HG03060 (cell line): ENCODE results near the gene TMTC1.
"Not testable (repeated sequence)": the region's sequence is repeated elsewhere in the genome, so short reads cannot be mapped to it uniquely, and the experiment has no call there.

Experiments used
- ATAC-seq: cut with Tn5 transposase; IDR thresholded peaks from one replicate; pipeline ENCODE4 v1.9.1; 2021; ENCODE audit warnings: low read depth, moderate number of reproducible peaks; ENCODE audit not compliant: unreplicated experiment

Gene TMTC1

DNA sequence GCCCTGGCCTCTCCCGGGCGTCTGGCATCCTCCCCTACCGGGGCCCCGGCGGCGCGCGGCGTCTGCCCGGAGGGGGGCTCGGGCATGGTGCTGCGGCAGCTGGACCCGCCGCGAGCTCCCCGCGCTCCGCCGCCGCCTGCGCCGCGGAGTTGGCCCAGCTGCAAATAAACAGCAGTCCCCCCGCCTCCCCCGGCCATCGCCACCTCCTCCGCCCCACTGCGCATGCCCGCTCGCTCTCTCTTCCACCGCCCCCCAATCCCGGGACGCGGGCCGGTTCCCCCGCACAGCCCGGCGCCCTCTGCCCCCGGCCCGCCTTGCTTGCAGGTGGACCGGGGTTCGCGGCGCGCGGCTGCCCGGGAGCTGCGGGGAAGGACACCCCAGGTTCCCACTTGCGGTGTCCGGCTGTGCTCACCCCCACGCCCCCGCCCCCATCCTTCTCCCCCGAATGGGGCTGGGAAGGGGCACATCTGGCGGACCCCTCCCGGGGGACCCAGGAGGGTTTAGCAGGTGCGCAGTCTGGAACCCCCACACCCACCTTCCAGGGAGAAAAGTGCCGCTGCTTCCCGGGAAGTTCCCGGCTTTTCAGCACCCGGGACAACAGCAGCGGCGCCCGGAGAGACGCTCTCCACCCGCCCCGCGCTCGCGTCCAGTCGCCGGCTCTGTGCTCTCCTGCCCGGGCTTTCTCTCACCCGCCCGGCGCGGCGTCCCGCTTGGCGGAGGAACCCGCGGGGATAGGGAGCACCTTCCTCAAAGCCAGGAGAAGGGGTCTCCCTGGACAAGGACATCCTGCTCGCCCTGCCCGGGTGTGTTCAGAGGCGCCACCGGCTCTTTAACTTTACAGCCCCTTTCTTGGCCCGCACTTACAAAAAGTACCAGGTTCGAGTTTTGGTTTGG lies at the start of gene TMTC1:
Gene TMTC1, minus strand, starts transcription at position 170 of the 894 bp plus-strand sequence. CDS start 191 bp downstream, outside the sequence.
- ATAC-seq = no peak

DNA sequence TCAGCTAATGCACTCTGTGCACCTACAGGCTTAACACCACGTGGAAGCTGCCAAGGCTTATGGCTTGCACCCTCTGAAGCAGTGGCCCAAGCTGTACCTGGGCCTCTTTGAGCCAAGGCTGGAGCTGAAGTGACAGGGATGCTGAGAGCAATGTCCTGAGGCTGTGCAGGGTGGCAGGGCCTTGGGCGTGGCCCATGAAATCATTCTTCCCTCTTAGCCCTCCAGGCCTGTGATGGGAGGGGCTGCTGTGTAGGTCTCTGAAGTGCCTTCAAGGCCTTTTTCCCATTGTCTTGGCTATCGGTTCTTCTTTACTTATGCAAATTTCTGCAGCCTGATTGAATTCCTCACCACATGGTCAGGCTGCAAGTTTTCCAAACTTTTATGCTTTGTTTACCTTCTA lies 47.4 kb upstream of the TMTC1 start:
- no peak for ATAC-seq

DNA sequence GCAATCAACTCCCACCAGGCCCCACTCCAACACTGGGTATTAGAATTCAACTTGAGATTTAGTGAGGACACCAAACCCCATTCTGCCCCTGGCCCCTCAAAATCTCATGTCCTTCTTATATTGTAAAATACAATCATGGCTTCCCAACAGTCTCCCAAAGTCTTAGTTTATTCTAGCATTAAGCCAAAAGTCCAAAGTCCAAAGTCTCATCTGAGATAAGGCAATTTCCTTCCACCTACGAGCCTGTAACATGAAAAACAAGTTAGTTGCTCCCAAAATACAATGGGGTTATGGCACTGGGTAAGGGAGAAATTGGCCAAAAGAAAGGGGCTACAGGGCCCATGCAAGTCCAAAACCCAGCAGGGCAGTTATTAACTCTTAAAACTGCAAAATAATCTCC lies 46.6 kb upstream of the TMTC1 start:
- no peak for ATAC-seq

DNA sequence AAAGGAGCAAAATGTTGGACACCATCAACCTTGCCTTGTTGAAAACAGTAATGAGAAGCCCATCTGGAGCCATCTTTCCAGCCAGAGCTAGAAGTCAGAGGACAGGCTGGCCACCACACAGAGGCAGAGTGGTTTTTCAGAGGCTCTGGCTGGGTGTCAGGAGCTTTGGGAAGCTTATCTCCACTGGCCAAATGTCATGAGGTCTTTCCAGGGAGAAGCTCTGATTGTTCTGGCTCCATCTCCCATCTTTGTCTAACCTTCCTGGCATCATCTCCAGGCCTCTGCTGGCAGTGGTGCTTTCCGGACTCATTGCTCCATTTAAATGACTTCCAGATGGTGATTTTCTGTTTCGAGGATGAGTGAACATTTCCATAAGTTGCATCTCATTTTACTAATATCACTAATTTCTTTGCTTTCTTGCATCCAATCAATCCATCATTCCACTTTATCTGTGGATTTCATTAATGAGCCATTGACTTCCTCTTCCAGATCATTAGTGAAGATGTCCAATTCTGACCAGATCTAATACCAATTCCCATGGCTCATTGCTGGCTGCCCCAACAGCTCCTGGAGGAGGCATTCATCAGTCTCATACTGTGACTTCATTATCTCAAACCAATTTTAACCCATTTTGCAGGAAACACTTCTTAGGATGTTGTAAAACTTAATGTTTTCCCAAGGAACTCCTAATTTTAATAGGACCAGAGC lies 35.3 kb upstream of the TMTC1 start:
- no peak for ATAC-seq

DNA sequence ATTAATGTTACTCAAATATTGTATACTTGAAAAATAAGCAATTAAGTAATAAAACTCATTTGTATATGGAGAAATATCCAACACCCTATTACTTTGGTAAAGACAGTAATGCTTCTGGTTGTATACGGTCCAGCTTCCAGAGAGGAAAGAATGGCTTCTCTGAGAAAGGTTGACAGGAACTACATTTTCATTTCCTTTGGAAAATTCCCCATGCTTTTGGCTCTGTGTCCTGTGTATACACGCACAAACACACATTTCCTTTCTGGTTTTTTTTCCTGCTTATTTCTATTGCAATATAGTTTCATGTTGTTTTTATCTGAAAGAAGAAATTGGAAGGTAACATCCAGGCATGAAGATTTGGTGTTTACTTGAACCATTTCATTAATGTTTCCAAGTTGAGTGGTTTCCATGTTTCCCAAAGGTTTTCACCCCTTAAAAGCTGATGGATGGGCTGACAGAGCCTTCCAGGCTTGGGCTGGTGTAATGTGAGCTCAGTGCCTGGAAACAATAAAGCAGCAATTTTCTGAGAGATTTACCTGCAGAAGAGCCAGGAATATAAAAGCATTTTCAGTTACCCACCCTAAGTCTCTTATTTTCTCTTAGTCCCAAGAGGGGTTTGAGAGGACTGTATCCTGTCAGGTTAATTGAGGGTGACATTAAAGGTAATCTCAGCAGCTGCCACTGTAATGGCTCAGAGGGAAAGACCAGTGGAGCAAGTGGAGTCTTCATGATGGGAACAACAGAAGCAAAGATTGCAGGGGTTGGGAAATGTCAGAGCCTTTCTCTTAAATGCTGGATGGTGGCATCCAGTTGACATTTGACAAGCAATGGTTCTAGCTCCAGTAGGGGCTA lies 33.4 kb upstream of the TMTC1 start:
- no peak for ATAC-seq

DNA sequence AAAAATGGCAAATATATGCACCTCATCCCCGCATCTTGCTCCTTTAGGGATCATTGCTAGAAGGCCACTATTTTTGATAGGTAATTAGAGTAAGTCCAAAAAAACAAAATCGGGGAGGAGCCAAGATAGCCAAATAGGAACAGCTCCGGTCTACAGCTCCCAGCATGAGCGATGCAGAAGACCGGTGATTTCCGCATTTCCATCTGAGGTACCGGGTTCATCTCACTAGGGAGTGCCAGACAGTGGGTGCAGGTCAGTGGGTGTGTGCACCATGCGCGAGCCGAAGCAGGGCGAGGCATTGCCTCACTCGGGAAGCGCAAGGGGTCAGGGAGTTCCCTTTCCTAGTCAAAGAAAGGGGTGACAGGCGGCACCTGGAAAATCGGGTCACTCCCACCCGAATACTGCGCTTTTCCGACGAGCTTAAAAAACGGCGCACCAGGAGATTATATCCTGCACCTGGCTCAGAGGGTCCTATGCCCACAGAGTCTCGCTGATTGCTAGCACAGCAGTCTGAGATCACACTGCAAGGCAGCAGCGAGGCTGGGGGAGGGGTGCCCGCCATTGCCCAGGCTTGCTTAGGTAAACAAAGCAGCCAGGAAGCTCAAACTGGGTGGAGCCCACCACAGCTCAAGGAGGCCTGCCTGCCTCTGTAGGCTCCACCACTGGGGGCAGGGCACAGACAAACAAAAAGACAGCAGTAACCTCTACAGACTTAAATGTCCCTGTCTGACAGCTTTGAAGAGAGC lies 26.0 kb upstream of the TMTC1 start:
- not testable (repeated sequence) for ATAC-seq

DNA sequence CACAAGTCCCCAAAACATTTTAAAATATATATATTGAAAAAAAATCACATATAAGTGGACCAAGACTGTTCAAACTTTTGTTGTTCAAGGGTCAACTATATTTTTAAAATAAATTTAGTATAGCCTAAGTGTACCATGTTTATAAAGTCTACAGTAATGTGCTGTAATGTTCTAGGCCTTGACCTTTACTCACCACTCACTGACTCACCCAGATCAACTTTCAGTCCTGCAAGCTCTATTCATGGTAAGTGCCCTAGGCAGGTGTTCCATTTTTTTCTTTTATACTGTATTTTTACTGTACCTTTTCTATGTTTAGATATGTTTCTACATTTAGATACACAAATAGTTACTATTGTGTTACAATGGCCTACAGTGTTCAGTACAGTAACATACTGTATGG lies 23.4 kb upstream of the TMTC1 start:
- ATAC-seq = no peak

DNA sequence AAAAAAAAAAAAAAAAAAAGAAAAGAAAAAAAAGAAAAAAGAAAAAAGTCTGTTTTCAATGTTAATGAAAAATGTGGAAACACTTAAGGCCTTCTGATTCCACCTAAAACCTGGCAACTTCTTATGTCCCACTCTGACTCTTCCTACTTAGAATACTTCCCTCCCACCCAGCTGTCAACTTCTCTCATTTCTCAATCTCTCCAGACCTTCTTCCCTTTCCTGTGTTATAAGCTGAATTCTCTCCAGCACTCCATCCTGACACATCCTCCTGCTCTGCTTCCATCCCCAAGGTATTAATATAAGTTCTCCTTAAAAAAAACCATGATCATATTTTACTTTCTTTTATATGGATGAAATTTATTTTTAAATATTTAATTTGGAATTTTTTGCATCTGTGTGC lies 20.3 kb upstream of the TMTC1 start:
- no peak for ATAC-seq

DNA sequence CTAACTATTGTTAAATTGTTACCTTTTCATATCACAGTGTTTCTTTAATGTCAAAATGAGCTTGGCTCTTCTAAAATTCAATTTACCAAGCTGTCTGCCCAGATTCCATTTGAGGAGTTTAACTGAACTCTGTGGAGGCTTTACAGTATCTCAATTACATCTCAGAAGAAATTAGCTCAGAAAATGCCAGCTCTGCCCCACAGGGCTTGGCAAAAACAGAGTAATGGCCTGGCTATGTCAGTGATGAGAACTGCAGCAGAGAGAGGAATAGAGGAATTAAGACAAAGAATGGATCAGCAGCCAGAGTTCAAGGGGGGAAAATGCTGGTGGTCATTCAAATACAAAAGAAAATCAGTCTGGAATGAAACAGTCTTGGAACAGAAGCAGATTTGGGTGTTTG lies 15.8 kb upstream of the TMTC1 start:
- ATAC-seq = no peak

DNA sequence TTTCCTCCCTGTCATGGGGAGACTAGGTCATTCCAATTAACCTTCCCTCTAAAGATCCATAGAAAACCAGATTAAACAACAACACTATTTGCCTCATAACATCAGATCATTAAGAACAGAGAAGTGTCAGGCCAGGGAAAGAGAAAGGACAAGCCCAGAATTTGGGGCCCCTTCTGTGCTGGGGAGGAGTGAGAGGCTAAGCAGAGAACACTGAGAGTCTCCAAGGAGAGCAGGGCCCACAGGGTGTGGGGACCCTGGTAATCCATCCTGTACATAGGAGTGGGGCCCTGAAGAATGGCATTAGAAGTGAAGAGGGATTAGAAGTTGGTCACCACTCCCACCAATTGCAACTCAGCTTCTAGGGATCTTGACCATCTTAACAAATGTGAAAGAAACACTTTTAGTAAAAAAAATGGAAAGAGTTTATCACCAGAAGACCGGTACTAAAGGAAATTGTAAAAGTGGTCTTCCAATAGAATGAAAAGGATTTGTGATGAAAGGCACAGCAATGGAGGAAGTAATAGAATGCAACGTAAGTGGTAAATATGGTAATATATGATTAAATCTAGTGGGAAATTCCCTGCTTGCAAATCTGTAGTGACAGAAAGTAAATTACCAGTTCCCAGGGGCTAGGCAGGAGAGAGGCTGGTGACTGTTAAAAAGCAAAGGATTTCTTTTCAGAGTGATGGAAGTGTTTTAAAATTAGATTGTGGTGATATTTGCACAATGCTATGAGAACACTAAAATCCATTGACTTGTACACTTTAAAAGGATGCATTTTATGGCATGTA lies 14.0 kb upstream of the TMTC1 start:
- no peak for ATAC-seq

DNA sequence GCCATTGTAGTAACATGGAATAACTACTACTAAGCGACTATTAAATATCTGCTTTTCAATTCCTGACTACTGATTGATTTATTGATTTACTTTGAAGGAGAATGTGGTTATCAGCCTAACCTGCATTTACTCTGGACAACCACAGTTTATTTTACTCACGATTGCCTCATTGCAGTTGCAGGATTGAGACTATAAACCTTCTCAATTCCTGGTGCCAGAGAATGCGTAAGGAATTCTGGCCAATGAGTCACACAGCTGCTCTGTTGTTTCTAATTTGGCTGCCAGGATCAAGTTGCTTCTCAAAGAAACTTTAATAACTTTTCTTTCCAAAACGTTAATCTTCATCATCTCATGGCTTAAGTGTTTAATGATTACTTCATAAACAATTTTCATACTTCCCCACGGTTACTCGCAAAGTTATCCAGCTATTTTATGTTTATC lies 13.1 kb upstream of the TMTC1 start:
- no peak for ATAC-seq

DNA sequence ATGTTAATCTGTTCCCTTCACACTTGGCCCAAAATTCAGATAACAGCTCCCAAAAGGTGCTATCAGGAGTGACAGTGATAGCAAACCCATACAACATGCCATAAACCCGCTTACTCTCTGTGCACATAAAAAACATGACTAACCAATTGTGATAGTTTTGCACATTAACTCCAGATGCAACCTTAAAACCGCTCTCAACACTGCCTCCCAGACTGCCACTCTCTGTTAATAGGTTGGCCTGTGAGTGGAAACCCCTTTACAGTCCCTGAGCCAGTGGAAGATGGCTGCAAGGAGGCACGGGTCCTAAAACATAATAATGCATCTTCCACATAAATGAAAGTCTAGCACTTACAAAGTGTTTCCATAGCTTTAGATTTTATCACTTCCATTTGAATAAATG lies 12.0 kb upstream of the TMTC1 start:
- no peak for ATAC-seq

DNA sequence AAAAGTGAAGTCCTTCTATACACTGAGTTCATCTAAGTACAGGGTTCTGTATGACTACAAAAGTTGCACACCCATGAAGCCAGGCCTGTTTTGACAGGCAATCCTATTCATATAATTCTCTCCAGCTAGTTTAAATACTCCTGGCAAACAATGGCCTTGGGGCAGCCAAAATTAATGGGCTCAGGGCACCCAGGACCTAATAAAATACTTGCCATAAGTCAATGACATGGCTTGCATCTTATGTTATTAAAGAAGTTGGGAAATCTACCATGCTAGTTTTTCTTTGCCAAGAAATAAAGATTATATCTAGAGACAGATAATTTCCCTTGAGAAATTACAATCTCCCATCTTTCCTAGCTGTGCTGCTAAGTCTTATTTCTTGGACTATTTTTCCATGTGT lies 11.1 kb upstream of the TMTC1 start:
- ATAC-seq = no peak

DNA sequence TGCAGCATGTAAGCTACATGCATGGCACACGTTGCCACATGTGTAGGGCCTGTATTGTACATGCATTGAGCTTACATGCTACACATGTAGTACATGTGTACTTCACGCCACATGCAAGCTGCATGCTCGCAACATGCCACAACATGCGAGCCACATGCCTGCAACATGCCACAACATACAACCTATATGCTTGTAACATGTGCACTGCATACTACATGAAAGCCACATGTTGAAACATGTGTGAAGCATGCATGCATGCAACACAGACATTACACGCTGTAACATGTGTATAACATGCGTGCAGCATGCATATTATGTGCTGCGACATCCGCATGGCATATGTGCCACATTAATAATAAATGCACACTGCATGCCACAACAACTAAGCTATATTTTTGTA lies 9.1 kb upstream of the TMTC1 start:
- ATAC-seq = no peak

DNA sequence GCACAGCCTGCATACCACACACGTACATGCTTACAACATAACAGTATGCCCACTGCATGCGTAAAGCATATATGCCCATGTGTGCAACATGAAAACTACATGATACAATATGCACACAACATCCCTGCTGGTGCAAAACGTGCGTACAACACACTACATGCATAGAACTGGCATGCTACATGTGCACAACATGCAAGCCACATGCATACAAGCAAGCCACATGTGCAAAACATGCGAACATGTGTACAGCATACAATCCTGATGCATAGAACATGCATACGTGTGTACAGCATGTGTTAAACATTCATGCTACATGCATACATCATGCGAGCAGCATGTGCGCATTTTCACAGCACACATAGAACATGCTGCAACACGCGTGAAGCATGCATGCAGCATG lies 8.4 kb upstream of the TMTC1 start:
- no peak for ATAC-seq

DNA sequence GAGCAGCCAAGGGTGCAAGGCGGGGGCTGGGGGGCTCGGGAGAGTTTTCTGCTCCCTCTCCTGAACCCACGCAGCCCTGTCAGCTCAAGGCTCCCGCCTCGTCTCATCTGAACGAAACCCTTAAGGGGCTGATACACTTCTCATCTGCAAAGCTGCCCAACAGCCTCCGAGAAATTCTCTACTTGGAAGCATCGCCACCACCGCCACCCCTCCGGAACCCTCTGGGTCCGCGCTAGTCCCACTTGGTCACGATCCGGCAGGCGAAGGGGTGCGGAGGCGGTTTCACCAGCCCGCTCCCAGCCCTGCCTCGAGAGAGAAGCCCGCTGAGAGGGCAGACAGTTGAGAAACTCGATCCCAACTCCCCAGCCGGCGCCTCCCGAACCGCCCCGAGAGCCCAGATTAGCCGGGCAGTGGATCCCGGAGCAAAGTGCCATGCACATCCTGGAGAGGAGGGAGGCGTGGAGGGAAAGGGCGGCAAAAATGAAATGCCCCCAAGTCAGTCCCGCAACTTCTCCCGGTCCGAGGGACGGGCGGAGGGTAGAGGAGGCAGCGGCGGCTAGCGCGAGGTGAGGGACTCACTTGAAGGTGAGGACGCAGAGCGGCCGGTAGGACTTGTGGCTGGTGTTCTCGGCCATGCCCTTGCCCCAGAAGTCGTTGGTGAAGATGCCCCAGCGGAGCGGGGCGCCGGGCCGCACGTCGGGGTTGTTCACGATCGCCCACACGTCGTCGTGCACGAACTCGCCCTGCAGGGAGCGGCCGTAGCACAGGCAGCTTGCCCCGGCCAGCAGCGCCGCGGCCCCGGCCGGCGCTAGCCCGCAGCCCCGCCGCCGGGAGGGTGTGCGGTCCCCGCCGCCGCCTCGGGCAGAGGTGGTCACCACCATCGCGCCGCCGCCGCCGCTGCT lies 620 bp downstream of the TMTC1 start:
- peak; percentile 3 for ATAC-seq

DNA sequence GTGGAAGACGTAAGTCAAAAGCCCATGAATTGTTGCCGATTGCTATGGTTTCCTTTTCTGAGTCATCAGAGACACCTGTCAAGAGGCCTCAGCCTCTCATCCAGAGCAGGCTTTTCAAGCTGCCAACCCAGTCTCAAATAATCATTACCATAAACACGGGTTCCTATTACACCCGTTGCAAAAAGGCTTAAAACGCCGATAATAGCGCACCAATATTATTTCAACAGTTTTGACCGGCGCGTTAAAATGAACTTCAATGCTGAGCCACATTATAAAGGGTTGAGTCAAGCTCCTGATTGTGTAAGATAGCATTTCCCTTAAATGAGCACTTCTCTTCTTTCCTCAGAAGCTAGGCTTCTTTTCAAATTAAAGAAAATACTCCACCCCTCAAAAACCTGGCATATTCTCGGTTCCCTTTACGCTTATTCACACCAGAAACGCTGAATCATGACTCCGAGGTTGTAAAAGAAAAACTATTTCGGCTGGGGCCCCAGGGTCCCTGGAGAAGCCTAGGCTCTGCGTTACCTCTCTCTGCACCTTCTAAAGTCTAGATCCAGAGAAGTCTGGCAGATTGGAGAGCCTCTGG lies 1.4 kb downstream of the TMTC1 start:
- ATAC-seq = peak; percentile 81

DNA sequence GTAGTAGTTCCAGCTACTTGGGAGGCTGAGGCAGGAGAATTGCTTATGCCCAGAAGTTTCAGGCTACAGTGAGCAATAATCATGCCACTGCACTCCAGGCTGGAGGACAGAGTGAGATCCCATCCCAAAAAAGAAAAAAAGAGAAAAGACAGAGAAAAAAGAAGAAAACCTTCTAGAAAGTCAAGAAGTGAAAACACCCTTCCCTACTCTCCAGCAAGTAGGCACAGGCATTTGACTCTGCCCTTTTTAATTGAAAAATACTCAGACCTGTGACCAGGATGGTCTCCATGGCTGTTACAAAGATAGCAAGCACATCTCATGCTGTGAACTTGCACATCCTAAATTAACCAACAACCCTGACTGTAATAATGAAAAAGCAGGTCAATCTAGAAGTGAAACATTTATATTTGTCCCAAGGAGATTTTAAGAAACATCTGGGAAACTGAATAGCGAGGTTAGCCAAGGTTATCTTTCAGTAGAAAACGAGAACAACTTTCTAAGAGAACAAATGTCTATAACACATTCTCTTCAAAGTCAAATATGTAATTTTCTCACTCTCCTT lies 2.0 kb downstream of the TMTC1 start:
- ATAC-seq = peak; percentile 36
